ENCODE measurements around the gene RFFL. TPM values are rescaled to one million over a fixed set of nuclear protein-coding genes. Genes with fewer than 3 reads are reported as not detected.
A peak's percentile ranks its signal among the peaks of the same experiment; 100 is the strongest.
"Not testable (repeated sequence)": the region's sequence is repeated elsewhere in the genome, so short reads cannot be mapped to it uniquely, and the experiment has no call there.

The RFFL gene
- total RNA-seq, 5 donors from 2014 or later (not counting 1 experiment from before 2014, with no cell fraction given), result 51.3 to 80.2 (median 74.1) TPM

- ATAC-seq (replicated peaks in 1 of 4) (no peak), DNase-seq (no peak)
- Histone ChIP-seq H3K36me3 (ENCODE audit: control insufficient read depth in 2 of 2, extremely low read depth in 1 of 2, insufficient read depth in 1 of 2, low read length in 1 of 2) (peaks cover 0 to 2% of the 10 kb centered on the region in 2 donors), H3K27me3 (replicated peaks in 1 of 2; ENCODE audit: control insufficient read depth in 2 of 2, extremely low read depth in 1 of 2, insufficient read depth in 2 of 2, low read length in 1 of 2) (no peaks in the 10 kb centered on the region), H3K9me3 (no peaks in the 10 kb centered on the region), H3K4me3 (ENCODE audit: control insufficient read depth in 1 of 2, extremely low read depth in 1 of 2, low read length in 1 of 2) (no peak overlapping the region), H3K27ac (ENCODE audit: low read length) (peak overlapping the region; percentile 91), H3K4me1 (ENCODE audit: control insufficient read depth in 1 of 2, extremely low read depth in 1 of 2, insufficient read depth in 2 of 2, low read length in 2 of 2) (peaks cover 68 to 81% of the 10 kb centered on the region in 2 experiments)
- Mint-ChIP-seq H3K27ac (peak overlapping the region; percentile 93 to 97), H3K36me3 (peaks cover 18% of the 10 kb centered on the region), H3K4me3 (peak overlapping the region in 1 of 3 donors; percentile 77), H3K27me3 (no peaks in the 10 kb centered on the region), H3K9me3 (no peaks in the 10 kb centered on the region), H3K4me1 (peaks cover 83 to 87% (median 84%) of the 10 kb centered on the region in 3 donors)
- ChIA-PET POLR2A (no interaction called here), CTCF (interaction anchor here (0.7 to 1.1 kb wide), 3 partner anchors 13 to 731 kb away, joined by 3 to 10 read pairs (median 3); partner anchors contain the start of gene RFFL (in 1 of the 2))
- WGBS (ENCODE audit: insufficient coverage), result 90% methylated on average over 1 of the region's 2 CpGs
Observed at GRCh38 chr17:35050170-35050569, 13.3 kb downstream of the RFFL start.

GRCh38 chr17:35048685-35049379, 14.7 kb downstream of the RFFL start:
- CTCF ChIA-PET, result no interaction called here
- no peak for DNase-seq
- H3K9me3 Mint-ChIP-seq, result no peaks in the 10 kb centered on the region

GRCh38 chr17:35046740-35047283, 16.7 kb downstream of the RFFL start:
- no peaks in the 10 kb centered on the region for H3K9me3 ChIP-seq
- ATAC-seq (replicated peaks in 1 of 4) (peak; percentile 70 to 78 (median 73)), DNase-seq (peak in 34 of 35 experiments; percentile 18 to 83 (median 57))
- peak overlapping the region; percentile 84 for H3K27ac ChIP-seq (ENCODE audit: low read length)
- Mint-ChIP-seq H3K4me1 (peaks cover 78 to 84% (median 80%) of the 10 kb centered on the region in 3 donors), H3K9me3 (no peaks in the 10 kb centered on the region), H3K27me3 (no peaks in the 10 kb centered on the region), H3K4me3 (peak overlapping the region; percentile 72 to 77 (median 76)), H3K36me3 (peaks cover 7% of the 10 kb centered on the region), H3K27ac (peak overlapping the region; percentile 94 to 98)
- H3K4me1 ChIP-seq (ENCODE audit: control insufficient read depth in 1 of 2, extremely low read depth in 1 of 2, insufficient read depth in 2 of 2, low read length in 2 of 2), result peaks cover 55 to 83% of the 10 kb centered on the region in 2 experiments
- H3K27me3 ChIP-seq (replicated peaks in 1 of 2; ENCODE audit: control insufficient read depth in 2 of 2, extremely low read depth in 1 of 2, insufficient read depth in 2 of 2, low read length in 1 of 2), result no peaks in the 10 kb centered on the region
- POLR2A ChIA-PET, result interaction anchor here (0.5 to 2.4 kb wide), 5 partner anchors 16 to 110 kb away, joined by 3 to 10 read pairs (median 4); partner anchors contain the start of gene RFFL (in 1 of the 2)
- 10% methylated on average over 2 of the region's 5 CpGs for WGBS (ENCODE audit: insufficient coverage)
- peak overlapping the region; percentile 17 to 39 for H3K4me3 ChIP-seq (ENCODE audit: control insufficient read depth in 1 of 2, extremely low read depth in 1 of 2, low read length in 1 of 2)
- peaks cover 0 to 3% of the 10 kb centered on the region in 2 donors for H3K36me3 ChIP-seq (ENCODE audit: control insufficient read depth in 2 of 2, extremely low read depth in 1 of 2, insufficient read depth in 1 of 2, low read length in 1 of 2)
- CTCF ChIA-PET, result interaction anchor here (0.5 to 2.1 kb wide), 10 partner anchors 12 to 72 kb away, joined by 3 to 33 read pairs (median 4); partner anchors contain the start of gene RFFL (in 1 of the 2)

More at GRCh38 chr17:35048685-35049379, 14.7 kb downstream of the RFFL start:
- POLR2A ChIA-PET, result interaction anchor here in 1 of 2 donors (0.5 kb wide), 1 partner anchor 15 kb away, joined by 5 read pairs; the partner anchor contains the start of gene RFFL
- Histone ChIP-seq H3K4me1 (ENCODE audit: control insufficient read depth in 1 of 2, extremely low read depth in 1 of 2, insufficient read depth in 2 of 2, low read length in 2 of 2) (peaks cover 74 to 89% of the 10 kb centered on the region in 2 experiments), H3K4me3 (ENCODE audit: control insufficient read depth in 1 of 2, extremely low read depth in 1 of 2, low read length in 1 of 2) (no peak overlapping the region), H3K9me3 (no peaks in the 10 kb centered on the region), H3K27me3 (replicated peaks in 1 of 2; ENCODE audit: control insufficient read depth in 2 of 2, extremely low read depth in 1 of 2, insufficient read depth in 2 of 2, low read length in 1 of 2) (no peaks in the 10 kb centered on the region), H3K27ac (ENCODE audit: low read length) (peak overlapping the region; percentile 91), H3K36me3 (ENCODE audit: control insufficient read depth in 2 of 2, extremely low read depth in 1 of 2, insufficient read depth in 1 of 2, low read length in 1 of 2) (no peaks in the 10 kb centered on the region)
- Mint-ChIP-seq H3K36me3 (peaks cover 11% of the 10 kb centered on the region), H3K27me3 (no peaks in the 10 kb centered on the region), H3K4me3 (peak overlapping the region; percentile 34 to 77 (median 50)), H3K4me1 (peaks cover 85 to 88% (median 88%) of the 10 kb centered on the region in 3 donors), H3K27ac (peak overlapping the region; percentile 93 to 97)
- no peak for ATAC-seq (replicated peaks in 1 of 4)
- WGBS (ENCODE audit: insufficient coverage), result no CpG with 5 or more reads among the region's 3 CpGs

GRCh38 chr17:35046245-35046644, 17.3 kb downstream of the RFFL start:
- ATAC-seq (replicated peaks in 1 of 4), result peak in 2 of 4 experiments; percentile 1 to 3
- no CpG with 5 or more reads among the region's 4 CpGs for WGBS (ENCODE audit: insufficient coverage)
- POLR2A ChIA-PET, result interaction anchor here (0.5 to 2.4 kb wide), 4 partner anchors 17 to 44 kb away, joined by 3 to 10 read pairs (median 4); partner anchors contain the start of gene RFFL (in 1 of the 2)

GRCh38 chr17:35045458-35045979, 18.0 kb downstream of the RFFL start:
- not testable (repeated sequence) for DNase-seq; H3K9me3 Mint-ChIP-seq; H3K36me3 Mint-ChIP-seq; ATAC-seq (replicated peaks in 1 of 4); H3K4me3 ChIP-seq (ENCODE audit: control insufficient read depth in 1 of 2, extremely low read depth in 1 of 2, low read length in 1 of 2); H3K27me3 ChIP-seq (replicated peaks in 1 of 2; ENCODE audit: control insufficient read depth in 2 of 2, extremely low read depth in 1 of 2, insufficient read depth in 2 of 2, low read length in 1 of 2); H3K36me3 ChIP-seq (ENCODE audit: control insufficient read depth in 2 of 2, extremely low read depth in 1 of 2, insufficient read depth in 1 of 2, low read length in 1 of 2); H3K9me3 ChIP-seq; H3K27me3 Mint-ChIP-seq
- Mint-ChIP-seq H3K4me3 (peak overlapping the region; percentile 72 to 77 (median 76)), H3K4me1 (peaks cover 67 to 80% (median 76%) of the 10 kb centered on the region in 3 donors), H3K27ac (peak overlapping the region; percentile 94 to 98)
- CTCF ChIA-PET, result interaction anchor here in 1 of 2 donors (1.2 to 2.1 kb wide), 2 partner anchors 11 to 18 kb away, joined by 3 to 33 read pairs; partner anchors contain the start of gene RFFL
- POLR2A ChIA-PET, result interaction anchor here (1.2 to 2.4 kb wide), 2 partner anchors 18 to 20 kb away, joined by 3 to 10 read pairs; partner anchors contain the start of gene RFFL (in 1 of the 2)
- peaks cover 46 to 75% of the 10 kb centered on the region in 2 experiments for H3K4me1 ChIP-seq (ENCODE audit: control insufficient read depth in 1 of 2, extremely low read depth in 1 of 2, insufficient read depth in 2 of 2, low read length in 2 of 2)
- 91% methylated on average over 7 of the region's 13 CpGs for WGBS (ENCODE audit: insufficient coverage)
- peak overlapping the region; percentile 84 for H3K27ac ChIP-seq (ENCODE audit: low read length)

More at GRCh38 chr17:35046245-35046644, 17.3 kb downstream of the RFFL start:
- Mint-ChIP-seq H3K4me3 (peak overlapping the region; percentile 72 to 77 (median 76)), H3K36me3 (peaks cover 7% of the 10 kb centered on the region), H3K4me1 (peaks cover 72 to 79% (median 77%) of the 10 kb centered on the region in 3 donors), H3K27me3 (no peaks in the 10 kb centered on the region), H3K9me3 (no peaks in the 10 kb centered on the region), H3K27ac (peak overlapping the region; percentile 94 to 98)
- Histone ChIP-seq H3K27me3 (replicated peaks in 1 of 2; ENCODE audit: control insufficient read depth in 2 of 2, extremely low read depth in 1 of 2, insufficient read depth in 2 of 2, low read length in 1 of 2) (no peaks in the 10 kb centered on the region), H3K9me3 (no peaks in the 10 kb centered on the region), H3K4me3 (ENCODE audit: control insufficient read depth in 1 of 2, extremely low read depth in 1 of 2, low read length in 1 of 2) (peak overlapping the region; percentile 17 to 39), H3K27ac (ENCODE audit: low read length) (peak overlapping the region; percentile 84), H3K36me3 (ENCODE audit: control insufficient read depth in 2 of 2, extremely low read depth in 1 of 2, insufficient read depth in 1 of 2, low read length in 1 of 2) (peaks cover 0 to 3% of the 10 kb centered on the region in 2 donors), H3K4me1 (ENCODE audit: control insufficient read depth in 1 of 2, extremely low read depth in 1 of 2, insufficient read depth in 2 of 2, low read length in 2 of 2) (peaks cover 53 to 82% of the 10 kb centered on the region in 2 experiments)
- no peak for DNase-seq
- CTCF ChIA-PET, result interaction anchor here (0.7 to 2.1 kb wide), 9 partner anchors 11 to 73 kb away, joined by 3 to 33 read pairs (median 4); partner anchors contain the start of gene RFFL (in 1 of the 2)
